ENCODE results near the gene OIP5. TPM values are rescaled to one million over a fixed set of nuclear protein-coding genes. Genes with fewer than 3 reads are reported as not detected.

Gene OIP5
- total and polyA plus RNA-seq, 10 of the 15 experiments (the other 5 are each of a cell fraction or from before 2014, with no cell fraction given): 4.8 to 61.4 (median 22.1) TPM

DNA sequence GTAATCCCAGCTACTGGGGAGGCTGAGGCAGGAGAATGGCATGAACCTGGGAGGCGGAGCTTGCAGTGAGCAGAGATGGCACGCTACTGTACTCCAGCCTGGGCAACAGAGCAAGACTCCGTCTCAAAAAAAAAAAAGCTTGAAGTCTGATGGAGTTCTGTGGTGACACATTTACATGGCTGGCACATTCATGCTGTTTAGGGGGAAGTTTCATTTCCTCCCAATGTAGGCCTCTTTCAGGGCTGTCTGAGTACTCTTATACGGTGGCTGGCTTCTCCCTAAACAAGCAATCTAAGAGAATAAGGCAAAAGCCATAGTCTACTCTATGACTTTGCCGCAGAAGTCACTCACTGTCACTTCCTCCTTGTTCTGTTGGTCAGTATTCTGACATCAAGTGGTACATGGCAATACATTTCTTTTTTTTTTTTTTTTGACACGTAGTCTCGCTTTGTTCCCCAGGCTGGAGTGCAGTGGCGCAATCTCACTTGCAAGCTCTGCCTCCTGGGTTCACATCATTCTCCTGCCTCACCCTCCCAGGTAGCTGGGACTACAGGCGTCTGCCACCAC, 41.2 kb downstream of the OIP5 start (continued):
- TF ChIP-seq, protein P1, sequence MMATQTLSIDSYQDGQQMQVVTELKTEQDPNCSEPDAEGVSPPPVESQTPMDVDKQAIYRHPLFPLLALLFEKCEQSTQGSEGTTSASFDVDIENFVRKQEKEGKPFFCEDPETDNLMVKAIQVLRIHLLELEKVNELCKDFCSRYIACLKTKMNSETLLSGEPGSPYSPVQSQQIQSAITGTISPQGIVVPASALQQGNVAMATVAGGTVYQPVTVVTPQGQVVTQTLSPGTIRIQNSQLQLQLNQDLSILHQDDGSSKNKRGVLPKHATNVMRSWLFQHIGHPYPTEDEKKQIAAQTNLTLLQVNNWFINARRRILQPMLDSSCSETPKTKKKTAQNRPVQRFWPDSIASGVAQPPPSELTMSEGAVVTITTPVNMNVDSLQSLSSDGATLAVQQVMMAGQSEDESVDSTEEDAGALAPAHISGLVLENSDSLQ (IDR thresholded peaks at IDR 0.05): peak; percentile 52
- TF ChIP-seq, protein P2, sequence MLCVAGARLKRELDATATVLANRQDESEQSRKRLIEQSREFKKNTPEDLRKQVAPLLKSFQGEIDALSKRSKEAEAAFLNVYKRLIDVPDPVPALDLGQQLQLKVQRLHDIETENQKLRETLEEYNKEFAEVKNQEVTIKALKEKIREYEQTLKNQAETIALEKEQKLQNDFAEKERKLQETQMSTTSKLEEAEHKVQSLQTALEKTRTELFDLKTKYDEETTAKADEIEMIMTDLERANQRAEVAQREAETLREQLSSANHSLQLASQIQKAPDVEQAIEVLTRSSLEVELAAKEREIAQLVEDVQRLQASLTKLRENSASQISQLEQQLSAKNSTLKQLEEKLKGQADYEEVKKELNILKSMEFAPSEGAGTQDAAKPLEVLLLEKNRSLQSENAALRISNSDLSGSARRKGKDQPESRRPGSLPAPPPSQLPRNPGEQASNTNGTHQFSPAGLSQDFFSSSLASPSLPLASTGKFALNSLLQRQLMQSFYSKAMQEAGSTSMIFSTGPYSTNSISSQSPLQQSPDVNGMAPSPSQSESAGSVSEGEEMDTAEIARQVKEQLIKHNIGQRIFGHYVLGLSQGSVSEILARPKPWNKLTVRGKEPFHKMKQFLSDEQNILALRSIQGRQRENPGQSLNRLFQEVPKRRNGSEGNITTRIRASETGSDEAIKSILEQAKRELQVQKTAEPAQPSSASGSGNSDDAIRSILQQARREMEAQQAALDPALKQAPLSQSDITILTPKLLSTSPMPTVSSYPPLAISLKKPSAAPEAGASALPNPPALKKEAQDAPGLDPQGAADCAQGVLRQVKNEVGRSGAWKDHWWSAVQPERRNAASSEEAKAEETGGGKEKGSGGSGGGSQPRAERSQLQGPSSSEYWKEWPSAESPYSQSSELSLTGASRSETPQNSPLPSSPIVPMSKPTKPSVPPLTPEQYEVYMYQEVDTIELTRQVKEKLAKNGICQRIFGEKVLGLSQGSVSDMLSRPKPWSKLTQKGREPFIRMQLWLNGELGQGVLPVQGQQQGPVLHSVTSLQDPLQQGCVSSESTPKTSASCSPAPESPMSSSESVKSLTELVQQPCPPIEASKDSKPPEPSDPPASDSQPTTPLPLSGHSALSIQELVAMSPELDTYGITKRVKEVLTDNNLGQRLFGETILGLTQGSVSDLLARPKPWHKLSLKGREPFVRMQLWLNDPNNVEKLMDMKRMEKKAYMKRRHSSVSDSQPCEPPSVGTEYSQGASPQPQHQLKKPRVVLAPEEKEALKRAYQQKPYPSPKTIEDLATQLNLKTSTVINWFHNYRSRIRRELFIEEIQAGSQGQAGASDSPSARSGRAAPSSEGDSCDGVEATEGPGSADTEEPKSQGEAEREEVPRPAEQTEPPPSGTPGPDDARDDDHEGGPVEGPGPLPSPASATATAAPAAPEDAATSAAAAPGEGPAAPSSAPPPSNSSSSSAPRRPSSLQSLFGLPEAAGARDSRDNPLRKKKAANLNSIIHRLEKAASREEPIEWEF (IDR thresholded peaks at IDR 0.05; ENCODE audit: insufficient replicate concordance, low read depth, low read length): no peak
- TF ChIP-seq, protein P3, sequence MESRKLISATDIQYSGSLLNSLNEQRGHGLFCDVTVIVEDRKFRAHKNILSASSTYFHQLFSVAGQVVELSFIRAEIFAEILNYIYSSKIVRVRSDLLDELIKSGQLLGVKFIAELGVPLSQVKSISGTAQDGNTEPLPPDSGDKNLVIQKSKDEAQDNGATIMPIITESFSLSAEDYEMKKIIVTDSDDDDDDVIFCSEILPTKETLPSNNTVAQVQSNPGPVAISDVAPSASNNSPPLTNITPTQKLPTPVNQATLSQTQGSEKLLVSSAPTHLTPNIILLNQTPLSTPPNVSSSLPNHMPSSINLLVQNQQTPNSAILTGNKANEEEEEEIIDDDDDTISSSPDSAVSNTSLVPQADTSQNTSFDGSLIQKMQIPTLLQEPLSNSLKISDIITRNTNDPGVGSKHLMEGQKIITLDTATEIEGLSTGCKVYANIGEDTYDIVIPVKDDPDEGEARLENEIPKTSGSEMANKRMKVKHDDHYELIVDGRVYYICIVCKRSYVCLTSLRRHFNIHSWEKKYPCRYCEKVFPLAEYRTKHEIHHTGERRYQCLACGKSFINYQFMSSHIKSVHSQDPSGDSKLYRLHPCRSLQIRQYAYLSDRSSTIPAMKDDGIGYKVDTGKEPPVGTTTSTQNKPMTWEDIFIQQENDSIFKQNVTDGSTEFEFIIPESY (IDR thresholded peaks at IDR 0.05): no peak
- TF ChIP-seq MTA2 (IDR thresholded peaks at IDR 0.05; ENCODE audit: low read depth) (0 out of 2 replicates have a peak, but pooled peaks have one; percentile 28), ZNF384 (IDR thresholded peaks at IDR 0.05; ENCODE audit: borderline replicate concordance, low read depth, low read length) (peak; percentile 72), JUNB (IDR thresholded peaks at IDR 0.05) (no peak), SMC3 (IDR thresholded peaks at IDR 0.05; ENCODE audit: borderline replicate concordance, low read length) (no peak), FOXM1 (IDR thresholded peaks at IDR 0.05; ENCODE audit: low read depth, low read length) (no peak), CBFB (IDR thresholded peaks at IDR 0.05; ENCODE audit: low read depth) (no peak), SREBF2 (IDR thresholded peaks at IDR 0.05; ENCODE audit: low read length) (no peak), YY1 (IDR thresholded peaks at IDR 0.05; ENCODE audit: low read depth, low read length) (no peak), FOS (IDR thresholded peaks at IDR 0.05; ENCODE audit: borderline replicate concordance, extremely low read depth, insufficient read length) (no peak), CHD2 (IDR thresholded peaks at IDR 0.05; ENCODE audit: borderline replicate concordance, low read depth, low read length) (no peak), HCFC1 (IDR thresholded peaks at IDR 0.05; ENCODE audit: low read length) (no peak)
- TF ChIP-seq, protein P4, sequence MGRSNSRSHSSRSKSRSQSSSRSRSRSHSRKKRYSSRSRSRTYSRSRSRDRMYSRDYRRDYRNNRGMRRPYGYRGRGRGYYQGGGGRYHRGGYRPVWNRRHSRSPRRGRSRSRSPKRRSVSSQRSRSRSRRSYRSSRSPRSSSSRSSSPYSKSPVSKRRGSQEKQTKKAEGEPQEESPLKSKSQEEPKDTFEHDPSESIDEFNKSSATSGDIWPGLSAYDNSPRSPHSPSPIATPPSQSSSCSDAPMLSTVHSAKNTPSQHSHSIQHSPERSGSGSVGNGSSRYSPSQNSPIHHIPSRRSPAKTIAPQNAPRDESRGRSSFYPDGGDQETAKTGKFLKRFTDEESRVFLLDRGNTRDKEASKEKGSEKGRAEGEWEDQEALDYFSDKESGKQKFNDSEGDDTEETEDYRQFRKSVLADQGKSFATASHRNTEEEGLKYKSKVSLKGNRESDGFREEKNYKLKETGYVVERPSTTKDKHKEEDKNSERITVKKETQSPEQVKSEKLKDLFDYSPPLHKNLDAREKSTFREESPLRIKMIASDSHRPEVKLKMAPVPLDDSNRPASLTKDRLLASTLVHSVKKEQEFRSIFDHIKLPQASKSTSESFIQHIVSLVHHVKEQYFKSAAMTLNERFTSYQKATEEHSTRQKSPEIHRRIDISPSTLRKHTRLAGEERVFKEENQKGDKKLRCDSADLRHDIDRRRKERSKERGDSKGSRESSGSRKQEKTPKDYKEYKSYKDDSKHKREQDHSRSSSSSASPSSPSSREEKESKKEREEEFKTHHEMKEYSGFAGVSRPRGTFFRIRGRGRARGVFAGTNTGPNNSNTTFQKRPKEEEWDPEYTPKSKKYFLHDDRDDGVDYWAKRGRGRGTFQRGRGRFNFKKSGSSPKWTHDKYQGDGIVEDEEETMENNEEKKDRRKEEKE (IDR thresholded peaks at IDR 0.05): no peak
- TF ChIP-seq, protein P5, sequence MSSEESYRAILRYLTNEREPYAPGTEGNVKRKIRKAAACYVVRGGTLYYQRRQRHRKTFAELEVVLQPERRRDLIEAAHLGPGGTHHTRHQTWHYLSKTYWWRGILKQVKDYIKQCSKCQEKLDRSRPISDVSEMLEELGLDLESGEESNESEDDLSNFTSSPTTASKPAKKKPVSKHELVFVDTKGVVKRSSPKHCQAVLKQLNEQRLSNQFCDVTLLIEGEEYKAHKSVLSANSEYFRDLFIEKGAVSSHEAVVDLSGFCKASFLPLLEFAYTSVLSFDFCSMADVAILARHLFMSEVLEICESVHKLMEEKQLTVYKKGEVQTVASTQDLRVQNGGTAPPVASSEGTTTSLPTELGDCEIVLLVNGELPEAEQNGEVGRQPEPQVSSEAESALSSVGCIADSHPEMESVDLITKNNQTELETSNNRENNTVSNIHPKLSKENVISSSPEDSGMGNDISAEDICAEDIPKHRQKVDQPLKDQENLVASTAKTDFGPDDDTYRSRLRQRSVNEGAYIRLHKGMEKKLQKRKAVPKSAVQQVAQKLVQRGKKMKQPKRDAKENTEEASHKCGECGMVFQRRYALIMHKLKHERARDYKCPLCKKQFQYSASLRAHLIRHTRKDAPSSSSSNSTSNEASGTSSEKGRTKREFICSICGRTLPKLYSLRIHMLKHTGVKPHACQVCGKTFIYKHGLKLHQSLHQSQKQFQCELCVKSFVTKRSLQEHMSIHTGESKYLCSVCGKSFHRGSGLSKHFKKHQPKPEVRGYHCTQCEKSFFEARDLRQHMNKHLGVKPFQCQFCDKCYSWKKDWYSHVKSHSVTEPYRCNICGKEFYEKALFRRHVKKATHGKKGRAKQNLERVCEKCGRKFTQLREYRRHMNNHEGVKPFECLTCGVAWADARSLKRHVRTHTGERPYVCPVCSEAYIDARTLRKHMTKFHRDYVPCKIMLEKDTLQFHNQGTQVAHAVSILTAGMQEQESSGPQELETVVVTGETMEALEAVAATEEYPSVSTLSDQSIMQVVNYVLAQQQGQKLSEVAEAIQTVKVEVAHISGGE (CRISPR knock-in tag; IDR thresholded peaks at IDR 0.05): no peak
